HEK293T (cell line): ENCODE data around the gene TMSB15C.

Experiments used
- CTCF ChIA-PET: fragments of 350-600 bp; formaldehyde crosslinking; extraction: SDS; loops from one replicate; lab custom pipeline; 2021; ENCODE audit warnings: antibody characterized with exemption, inconsistent platforms; lab: Yijun Ruan, JAX
- POLR2A ChIA-PET: fragments of 350-600 bp; formaldehyde crosslinking; extraction: SDS; loops from one replicate; lab custom pipeline; 2020; ENCODE audit warnings: antibody characterized with exemption, inconsistent platforms; lab: Yijun Ruan, JAX
- DNase-seq: peaks from one replicate; pipeline ENCODE4 v3.0.0; 2012; ENCODE audit warnings: mixed read lengths; ENCODE audit errors: extremely low spot score
- ARNT ChIP-seq: fragments of 450-650 bp; IDR thresholded peaks from 2 replicates; pipeline ENCODE4 v1.6.1; 2017; ENCODE audit warnings: mild to moderate bottlenecking
- BHLHE40 ChIP-seq: fragments of 450-650 bp; IDR thresholded peaks from 2 replicates; pipeline ENCODE4 v1.6.1; 2016; ENCODE audit warnings: mild to moderate bottlenecking, moderate library complexity, borderline replicate concordance
- CTBP1 ChIP-seq: fragments of 450-650 bp; IDR thresholded peaks from 2 replicates; pipeline ENCODE4 v1.6.1; 2016; ENCODE audit warnings: borderline replicate concordance
- ELF4 ChIP-seq: fragments of 450-650 bp; IDR thresholded peaks from 2 replicates; pipeline ENCODE4 v1.6.1; 2017; ENCODE audit warnings: antibody characterized with exemption
- FOXA1 ChIP-seq: fragments of 450-650 bp; IDR thresholded peaks from 2 replicates; pipeline ENCODE4 v1.6.1; 2016; ENCODE audit warnings: mild to moderate bottlenecking
- FOXK2 ChIP-seq: fragments of 450-650 bp; IDR thresholded peaks from 2 replicates; pipeline ENCODE4 v1.6.1; 2016; ENCODE audit warnings: mild to moderate bottlenecking
- FOXM1 ChIP-seq: fragments of 450-650 bp; IDR thresholded peaks from 2 replicates; pipeline ENCODE4 v1.6.1; 2017; ENCODE audit warnings: mild to moderate bottlenecking, borderline replicate concordance
- HDGF ChIP-seq: fragments of 450-650 bp; IDR thresholded peaks from 2 replicates; pipeline ENCODE4 v1.6.1; 2017; ENCODE audit warnings: antibody characterized with exemption, borderline replicate concordance
- L3MBTL2 ChIP-seq: fragments of 450-650 bp; conservative IDR thresholded peaks from 2 replicates; pipeline ENCODE4 v1.6.1; 2016; ENCODE audit warnings: mild to moderate bottlenecking
- LEF1 ChIP-seq: fragments of 450-650 bp; IDR thresholded peaks from 2 replicates; pipeline ENCODE4 v1.6.1; 2017; ENCODE audit warnings: mild to moderate bottlenecking, borderline replicate concordance
- NFRKB ChIP-seq: fragments of 450-650 bp; IDR thresholded peaks from 2 replicates; pipeline ENCODE4 v1.6.1; 2016; ENCODE audit warnings: mild to moderate bottlenecking, moderate library complexity
- PKNOX1 ChIP-seq: fragments of 450-650 bp; IDR thresholded peaks from 2 replicates; pipeline ENCODE4 v1.6.1; 2016
- SP1 ChIP-seq: fragments of 450-650 bp; IDR thresholded peaks from 2 replicates; pipeline ENCODE4 v1.6.1; 2017
- SUZ12 ChIP-seq: fragments of 450-650 bp; IDR thresholded peaks from 2 replicates; pipeline ENCODE4 v1.6.1; 2016; ENCODE audit warnings: mild to moderate bottlenecking
- ZNF384 ChIP-seq: fragments of 450-650 bp; IDR thresholded peaks from 2 replicates; pipeline ENCODE4 v1.6.1; 2016

Gene TMSB15C

GRCh38 chrX:104047171-104047570 is 28.9 kb downstream of the TMSB15C start:
- DNase-seq, result no peak
- POLR2A ChIA-PET, result no interaction called here
- CTCF ChIA-PET, result no interaction called here
- TF ChIP-seq FOXM1 (no peak), ELF4 (no peak), PKNOX1 (no peak), ZNF384 (no peak), BHLHE40 (no peak)

- DNase-seq, result no peak
- TF ChIP-seq LEF1 (no peak), FOXM1 (no peak), HDGF (no peak), BHLHE40 (no peak), CTBP1 (no peak), SP1 (no peak), PKNOX1 (no peak), ARNT (no peak), ZNF384 (no peak), SUZ12 (no peak), FOXK2 (no peak), NFRKB (no peak)
- ChIA-PET CTCF (no interaction called here), POLR2A (no interaction called here)
These were observed 30.4 kb downstream of the TMSB15C start for GRCh38 chrX:104045642-104046041.

- CTCF ChIA-PET, result no interaction called here
- POLR2A ChIA-PET, result no interaction called here
- DNase-seq, result no peak
- TF ChIP-seq L3MBTL2 (no peak), FOXK2 (no peak), FOXA1 (no peak), BHLHE40 (no peak), LEF1 (no peak), NFRKB (no peak), CTBP1 (no peak), FOXM1 (no peak)
These were observed 35.0 kb downstream of the TMSB15C start for GRCh38 chrX:104041003-104041402.

GRCh38 chrX:104039689-104040505 is 36.1 kb downstream of the TMSB15C start, which contains the start of gene H2BW2:
Gene H2BW2 (plus strand): TSS chrX:104039956. CDS start chrX:104039995, 39 bp downstream.
- POLR2A ChIA-PET, result no interaction called here
- TF ChIP-seq ZNF384 (no peak), L3MBTL2 (0 out of 2 replicates have a peak, but pooled peaks have one; percentile 20)
- no peak for DNase-seq
- CTCF ChIA-PET, result no interaction called here
